HEK293T (cell line): ENCODE results near the gene CHST12.

Experiments
- ARNT ChIP-seq: fragments of 450-650 bp; IDR thresholded peaks from 2 replicates; pipeline ENCODE4 v1.6.1; 2017; ENCODE audit warnings: mild to moderate bottlenecking
- ELF4 ChIP-seq: fragments of 450-650 bp; IDR thresholded peaks from 2 replicates; pipeline ENCODE4 v1.6.1; 2017; ENCODE audit warnings: antibody characterized with exemption
- FOXA1 ChIP-seq: fragments of 450-650 bp; IDR thresholded peaks from 2 replicates; pipeline ENCODE4 v1.6.1; 2016; ENCODE audit warnings: mild to moderate bottlenecking
- FOXK2 ChIP-seq: fragments of 450-650 bp; IDR thresholded peaks from 2 replicates; pipeline ENCODE4 v1.6.1; 2016; ENCODE audit warnings: mild to moderate bottlenecking
- HDGF ChIP-seq: fragments of 450-650 bp; IDR thresholded peaks from 2 replicates; pipeline ENCODE4 v1.6.1; 2017; ENCODE audit warnings: antibody characterized with exemption, borderline replicate concordance
- NFRKB ChIP-seq: fragments of 450-650 bp; IDR thresholded peaks from 2 replicates; pipeline ENCODE4 v1.6.1; 2016; ENCODE audit warnings: mild to moderate bottlenecking, moderate library complexity
- SP1 ChIP-seq: fragments of 450-650 bp; IDR thresholded peaks from 2 replicates; pipeline ENCODE4 v1.6.1; 2017
- SUZ12 ChIP-seq: fragments of 450-650 bp; IDR thresholded peaks from 2 replicates; pipeline ENCODE4 v1.6.1; 2016; ENCODE audit warnings: mild to moderate bottlenecking
- TARDBP ChIP-seq: fragments of 450-650 bp; IDR thresholded peaks from 2 replicates; pipeline ENCODE4 v1.6.1; 2016
- ZNF384 ChIP-seq: fragments of 450-650 bp; IDR thresholded peaks from 2 replicates; pipeline ENCODE4 v1.6.1; 2016

DNA sequence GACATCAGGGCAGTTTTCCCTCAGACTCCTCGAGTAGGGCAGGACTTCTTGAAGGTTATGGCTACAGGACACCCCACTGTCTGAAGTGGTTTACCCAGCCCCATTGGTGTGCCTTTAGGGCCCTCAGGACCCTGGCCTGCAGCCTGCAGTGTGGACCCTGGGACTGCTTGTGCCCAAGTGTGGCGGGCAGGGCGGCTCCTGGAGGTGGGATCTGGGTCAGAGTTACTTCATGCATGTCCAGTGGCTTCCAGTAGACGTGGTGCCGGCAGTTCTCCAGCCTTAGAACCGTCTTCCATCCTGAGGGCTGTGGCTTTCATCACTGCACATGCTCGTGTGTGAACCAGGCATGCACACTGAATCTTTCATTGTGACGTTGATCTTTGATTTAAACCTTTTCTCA, 32.1 kb upstream of the CHST12 start:
- TF ChIP-seq SP1 = no peak
- no peak for TF ChIP-seq TARDBP
- TF ChIP-seq ELF4 = no peak
- TF ChIP-seq FOXK2 = no peak
- no peak for TF ChIP-seq HDGF
- no peak for TF ChIP-seq SUZ12
- no peak for TF ChIP-seq ZNF384
- no peak for TF ChIP-seq ARNT
- no peak for TF ChIP-seq FOXA1
- TF ChIP-seq NFRKB = no peak
